NCI-H510A (cell line): Measurements from ENCODE around the gene LIG1.
"Not testable (repeated sequence)": the region's sequence is repeated elsewhere in the genome, so short reads cannot be mapped to it uniquely, and the experiment has no call there.

Experiments
- DNase-seq: peaks from one replicate; lab custom pipeline; 2025; lab: John Stamatoyannopoulos, UW

The LIG1 gene

GRCh38 chr19:48070177-48070769, 99.9 kb downstream of the LIG1 start:
- DNase-seq, result not testable (repeated sequence)

GRCh38 chr19:48069435-48069834, 100.7 kb downstream of the LIG1 start:
- DNase-seq, result no peak
